Ovary (tissue), 10 donors: Measurements from ENCODE around the gene APBA1. TPM values are rescaled to one million over a fixed set of nuclear protein-coding genes. Genes with fewer than 3 reads are reported as not detected.

Source experiments
- DNase-seq, 5 donors: peaks; one replicate each; pipeline ENCODE4 v3.0.0-alpha.2; 2019 to 2020
- H3K27ac ChIP-seq, 2 donors: fragments of 200-600 bp; one replicate each; pipeline versions ENCODE4 v1.5.1 to v1.8.0; 2019 to 2022
- H3K27me3 ChIP-seq: fragments of 200-600 bp; one replicate; pipeline ENCODE4 v1.8.0; 2022
- H3K36me3 ChIP-seq: fragments of 200-600 bp; sonication (generic); one replicate; pipeline ENCODE4 v1.5.1; 2019
- H3K4me1 ChIP-seq: one replicate; pipeline ENCODE4 v1.8.1; 2013; ENCODE audit warnings: mild to moderate bottlenecking, moderate library complexity; ENCODE audit not compliant: insufficient read depth
- H3K4me3 ChIP-seq: fragments of 200-600 bp; sonication (generic); one replicate; pipeline ENCODE4 v1.5.1; 2017
- H3K9me3 ChIP-seq, 2 donors: fragments of 200-600 bp in 1 of 2; sonication (generic) in 1 of 2; one replicate each; pipeline versions ENCODE4 v1.5.1 to v1.8.1; 2013 to 2019; ENCODE audit warnings: mild to moderate bottlenecking in 1 of 2, moderate library complexity in 1 of 2
- EP300 ChIP-seq: sonication (generic); formaldehyde crosslinking; IDR thresholded peaks from one replicate; pipeline ENCODE4 v1.6.1; 2017; ENCODE audit warnings: antibody characterized with exemption
- POLR2A ChIP-seq: fragments of 450-650 bp; IDR thresholded peaks from one replicate; pipeline ENCODE4 v1.6.1; 2017; ENCODE audit warnings: antibody characterized with exemption, mild to moderate bottlenecking, moderate library complexity
- WGBS, 3 donors: extraction: QIAGEN DNeasy Blood & Tissue Kit in 1 of 3; methylation state at CpG; one replicate each; pipeline versions ENCODE4 v1.1.5 to v1.1.7; 2013 to 2017; 5-methylcytosine and 5-hydroxymethylcytosine counted together
- intact Hi-C, 4 donors: fragments of 100-400 bp; cut with DNase I; formaldehyde crosslinking; loops; one replicate each; pipeline versions ENCODE4 v1.11.0 to v1.15.1; 2022 to 2023
- long read RNA-seq, 3 donors: library from polyadenylated mRNA in 2 of 3; unstranded in 2 of 3; transcript quantifications; one replicate each; pipeline ENCODE4 v2.0.0 and lab custom pipeline, GENCODE V29; 2021 to 2026
- polyA plus RNA-seq, 2 donors: library from polyadenylated mRNA; stranded (reverse); fragments of 200-250 nt in 1 of 2; fragments of 350-450 nt in 1 of 2; fragmentation: Illumina TruSeq in 1 of 2; extraction: RNeasy Lipid Tissue Mini Kit (QIAGEN cat#74804) in 1 of 2; gene quantifications; one replicate each; pipeline ENCODE4 v1.2.3, GENCODE V29; 2013 to 2014
- total RNA-seq, 7 donors: library from RNA; depleted of rRNA in 2 of 7; stranded (reverse); fragments of >200 nt in 2 of 7; fragmentation: NEBNext Ultra II Directional in 3 of 7; extraction: Animal tissue kit (Norgen Biotek cat#: 25700) in 3 of 7; gene quantifications; one replicate each; pipeline versions ENCODE4 v1.1.0 to v1.2.4, GENCODE V29; 2016 to 2023
- TF ChIP-seq, protein P1 (sequence below), 3 donors: fragments of 450-650 bp in 2 of 3; fragments of 200-600 bp in 1 of 3; IDR thresholded peaks; one replicate each; pipeline versions ENCODE4 v1.5.1 to v1.8.0; 2016 to 2022; ENCODE audit warnings: antibody characterized with exemption in 3 of 3, mild to moderate bottlenecking in 1 of 3
- donor health status: DM: no; HTN: no; CAD: no; lungs with moderate emphysema.
- donor health status: DM: no; HTN: no; CAD: no.
- donor health status: Bipolar disorder and iron deficiency.
- donor health status: DM: yes; HTN: yes; CAD: no.
- donor health status: DM: no; HTN: no; CAD: no.
- donor health status: DM: yes; HTN: yes; CAD: no.

Gene APBA1
- total RNA-seq (10 to 100 TPM in 6 of 7 donors, 1 to 10 TPM in 1; 2.8 to 17.6 (median 14.1) TPM), polyA plus RNA-seq (1 to 10 TPM; 6.8 to 8.5 TPM)
- long read RNA-seq, donor 1, partial matches to known transcripts = 0 of 1 reads
- long read RNA-seq, donor 1, other reads (novel, unspliced or antisense) = 1 of 1 reads
- long read RNA-seq, donor 2 = 0 reads
- long read RNA-seq, donor 3, partial matches to known transcripts = 1 of 5 reads
- long read RNA-seq, donor 3, other reads (novel, unspliced or antisense) = 4 of 5 reads

DNA sequence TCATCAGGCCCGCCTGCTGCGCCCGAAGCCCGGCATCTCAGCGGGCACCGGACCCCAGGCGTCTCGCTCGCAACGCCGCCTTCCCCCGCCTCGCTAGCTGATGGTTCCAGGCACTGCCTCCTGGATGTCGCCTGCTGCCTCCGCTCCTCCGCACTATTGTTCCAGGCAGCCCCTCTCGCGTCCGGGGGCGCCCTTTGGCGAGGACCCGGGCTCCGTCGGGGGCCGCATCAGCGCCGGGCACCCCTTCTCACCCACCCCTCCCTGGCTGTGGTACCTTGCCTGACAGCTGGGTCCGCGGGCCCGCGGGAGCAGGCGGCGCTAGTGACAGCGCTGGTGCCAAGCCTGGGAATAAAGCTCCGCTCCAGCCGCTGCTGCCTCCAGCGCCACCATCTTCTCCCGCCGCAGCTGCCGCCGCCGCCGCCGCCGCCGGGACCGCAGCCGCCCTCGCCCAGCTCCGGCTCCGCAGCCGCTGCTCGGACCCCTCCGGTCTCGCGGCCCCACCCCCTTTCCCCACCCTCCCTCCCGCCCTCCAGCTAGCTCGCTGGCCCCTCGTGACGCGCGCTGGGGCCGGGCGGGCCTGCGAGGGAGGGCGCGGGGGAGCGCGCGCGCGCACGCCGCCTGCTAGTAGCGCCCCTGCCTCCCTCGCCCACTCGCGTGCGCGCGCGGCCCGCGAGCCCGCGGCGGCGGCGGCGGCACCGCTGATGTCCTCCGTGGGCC is at the start of gene APBA1:
APBA1 (minus strand) TSS at position 493 of the 717 bp plus-strand sequence.
- H3K27ac ChIP-seq = peak within 1 kb of the TSS; percentile 89 to 96
- H3K36me3 ChIP-seq = no peaks in the 10 kb centered on the region
- no peaks in the 10 kb centered on the region for H3K9me3 ChIP-seq
- peaks cover 3% of the 10 kb centered on the region for H3K4me1 ChIP-seq
- no peak for TF ChIP-seq EP300
- TF ChIP-seq POLR2A = no peak
- TF ChIP-seq, protein P1, sequence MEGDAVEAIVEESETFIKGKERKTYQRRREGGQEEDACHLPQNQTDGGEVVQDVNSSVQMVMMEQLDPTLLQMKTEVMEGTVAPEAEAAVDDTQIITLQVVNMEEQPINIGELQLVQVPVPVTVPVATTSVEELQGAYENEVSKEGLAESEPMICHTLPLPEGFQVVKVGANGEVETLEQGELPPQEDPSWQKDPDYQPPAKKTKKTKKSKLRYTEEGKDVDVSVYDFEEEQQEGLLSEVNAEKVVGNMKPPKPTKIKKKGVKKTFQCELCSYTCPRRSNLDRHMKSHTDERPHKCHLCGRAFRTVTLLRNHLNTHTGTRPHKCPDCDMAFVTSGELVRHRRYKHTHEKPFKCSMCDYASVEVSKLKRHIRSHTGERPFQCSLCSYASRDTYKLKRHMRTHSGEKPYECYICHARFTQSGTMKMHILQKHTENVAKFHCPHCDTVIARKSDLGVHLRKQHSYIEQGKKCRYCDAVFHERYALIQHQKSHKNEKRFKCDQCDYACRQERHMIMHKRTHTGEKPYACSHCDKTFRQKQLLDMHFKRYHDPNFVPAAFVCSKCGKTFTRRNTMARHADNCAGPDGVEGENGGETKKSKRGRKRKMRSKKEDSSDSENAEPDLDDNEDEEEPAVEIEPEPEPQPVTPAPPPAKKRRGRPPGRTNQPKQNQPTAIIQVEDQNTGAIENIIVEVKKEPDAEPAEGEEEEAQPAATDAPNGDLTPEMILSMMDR (IDR thresholded peaks at IDR 0.05) = no peak
- intact Hi-C loops = loop anchor here in 1 of 4 donors (5.0 kb wide), 1 partner anchor 85 kb away; no protein-coding TSS in a partner anchor
- 0% methylated on average over 53 to 92 of the region's 92 CpGs for WGBS, 3 donors
- H3K27me3 ChIP-seq = no peaks in the 10 kb centered on the region
- DNase-seq = peak; percentile 77 to 86 (median 82)
- peak within 1 kb of the TSS; percentile 62 for H3K4me3 ChIP-seq

DNA sequence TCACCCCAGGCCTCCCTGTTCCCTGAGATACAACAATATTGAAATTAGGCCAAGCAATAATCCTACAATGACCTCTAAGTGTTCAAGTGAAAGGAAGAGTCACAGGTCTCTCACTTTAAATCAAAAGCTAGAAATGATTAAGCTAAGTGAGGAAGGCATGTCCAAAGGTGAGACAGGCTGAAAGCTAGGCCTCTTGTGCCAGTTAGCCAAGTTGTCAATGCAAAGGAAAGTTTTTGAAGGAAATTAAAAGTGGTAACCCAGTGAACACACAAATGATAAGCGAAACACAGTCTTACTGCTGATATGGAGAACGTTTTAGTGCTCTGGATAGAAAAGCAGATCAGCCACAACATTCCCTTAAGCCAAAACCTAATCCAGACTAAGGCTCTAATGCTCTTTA is 47.8 kb upstream of the APBA1 start:
- intact Hi-C loops = no loop called here
- no peaks in the 10 kb centered on the region for H3K4me1 ChIP-seq
- TF ChIP-seq EP300 = no peak
- TF ChIP-seq POLR2A = no peak
- TF ChIP-seq, protein P1 (IDR thresholded peaks at IDR 0.05) = no peak
- no peak overlapping the region for H3K4me3 ChIP-seq
- WGBS, 3 donors = 83 to 85% (median 84%) methylated on average over 2 of the region's 2 CpGs
- no peaks in the 10 kb centered on the region for H3K27me3 ChIP-seq
- H3K9me3 ChIP-seq = no peaks in the 10 kb centered on the region
- no peak overlapping the region for H3K27ac ChIP-seq
- H3K36me3 ChIP-seq = no peaks in the 10 kb centered on the region
- no peak for DNase-seq

DNA sequence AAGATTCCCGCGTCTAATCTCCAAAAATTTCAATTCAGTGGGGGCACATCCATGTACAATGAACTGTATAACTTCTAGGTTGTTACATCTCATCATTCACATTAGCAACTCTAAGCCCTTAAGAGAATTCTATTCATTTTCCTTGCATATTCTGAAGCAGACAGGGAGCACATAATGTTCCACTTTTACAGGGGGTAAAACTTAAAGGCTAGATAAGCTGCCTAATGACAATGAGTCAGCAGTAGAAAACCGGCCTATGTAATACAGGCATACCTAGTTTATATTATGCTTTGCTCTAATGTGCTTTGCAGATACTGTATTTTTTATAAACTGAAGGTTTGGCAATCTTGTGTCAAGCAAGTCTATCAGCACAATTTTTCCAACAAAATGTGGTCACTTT is 47.2 kb upstream of the APBA1 start:
- no peak for TF ChIP-seq EP300
- TF ChIP-seq, protein P1 (IDR thresholded peaks at IDR 0.05) = no peak
- no peak for TF ChIP-seq POLR2A
- DNase-seq = no peak
- intact Hi-C loops = no loop called here
- H3K9me3 ChIP-seq = no peaks in the 10 kb centered on the region
- H3K4me3 ChIP-seq = no peak overlapping the region
- H3K36me3 ChIP-seq = no peaks in the 10 kb centered on the region
- WGBS, 3 donors = 89 to 95% (median 90%) methylated on average over 3 of the region's 3 CpGs
- H3K27me3 ChIP-seq = no peaks in the 10 kb centered on the region
- no peak overlapping the region for H3K27ac ChIP-seq
- no peaks in the 10 kb centered on the region for H3K4me1 ChIP-seq

DNA sequence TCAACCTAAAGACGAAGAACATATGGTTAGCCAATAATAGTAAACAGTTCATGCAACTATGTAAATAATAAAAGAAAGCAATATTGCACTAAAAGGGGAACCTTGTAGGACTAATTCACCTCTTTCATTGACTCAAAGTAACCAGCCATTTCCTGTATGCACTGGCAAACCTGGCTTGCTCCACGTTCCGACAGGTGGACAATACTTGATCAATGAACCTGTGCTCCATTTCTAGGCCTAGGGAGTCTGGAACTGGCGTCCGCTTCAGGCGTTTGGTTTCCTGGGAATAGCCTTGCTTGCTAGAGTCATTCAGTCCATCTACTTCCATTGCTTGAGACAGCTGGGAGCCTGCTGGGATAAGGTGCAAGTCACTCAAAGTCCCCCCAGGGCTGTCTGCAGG is 46.0 kb upstream of the APBA1 start:
- H3K27ac ChIP-seq = no peak overlapping the region
- TF ChIP-seq EP300 (no peak), POLR2A (no peak)
- TF ChIP-seq, protein P1 (IDR thresholded peaks at IDR 0.05) = no peak
- 92 to 96% (median 96%) methylated on average over 6 of the region's 6 CpGs for WGBS, 3 donors
- no peaks in the 10 kb centered on the region for H3K4me1 ChIP-seq
- intact Hi-C loops = no loop called here
- H3K36me3 ChIP-seq = no peaks in the 10 kb centered on the region
- no peak for DNase-seq
- H3K27me3 ChIP-seq = no peaks in the 10 kb centered on the region
- H3K4me3 ChIP-seq = no peak overlapping the region
- no peaks in the 10 kb centered on the region for H3K9me3 ChIP-seq
